ENCODE results near the gene LRP3.
"Not testable (repeated sequence)": the region's sequence is repeated elsewhere in the genome, so short reads cannot be mapped to it uniquely, and the experiment has no call there.

Gene LRP3

DNA sequence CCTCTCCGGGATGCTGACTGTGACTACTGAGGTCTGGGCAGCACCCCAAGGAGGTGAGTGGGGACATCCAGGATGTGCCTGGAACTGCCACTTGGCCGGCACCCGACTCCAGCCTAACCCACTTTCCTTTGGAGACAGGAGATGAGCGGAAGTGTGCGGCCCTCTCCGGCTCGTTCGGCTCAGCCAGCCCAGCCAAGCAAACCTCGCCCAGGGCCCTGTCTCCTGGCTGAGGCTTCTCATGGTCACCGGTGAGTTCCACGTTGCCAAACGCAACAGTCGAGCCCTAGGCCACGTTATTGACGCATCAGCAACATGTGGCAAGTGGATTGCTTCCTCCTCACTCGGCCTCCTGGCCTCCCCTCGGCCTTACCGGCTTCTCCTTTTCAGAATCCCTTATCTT lies 26.0 kb downstream of the LRP3 start:
- no peak for DNase-seq

DNA sequence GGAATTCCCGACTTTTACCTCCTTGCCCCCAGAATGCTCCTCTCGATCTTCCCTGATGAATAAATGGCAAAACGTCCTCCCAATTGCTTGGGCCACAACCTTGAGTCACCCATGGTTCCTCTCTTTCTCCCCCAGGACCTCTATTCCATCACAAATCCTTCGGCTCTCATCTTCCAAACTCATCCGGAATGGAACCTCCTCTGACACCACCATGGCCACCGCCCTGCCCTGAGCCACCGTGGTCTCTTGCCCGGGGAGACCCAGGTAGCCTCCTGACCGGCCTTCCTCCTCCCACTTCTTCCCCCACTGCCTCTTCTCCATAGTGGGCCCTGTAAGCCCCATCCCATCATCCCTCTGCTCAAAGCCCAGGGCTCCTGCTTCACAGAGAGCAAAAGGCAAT lies 26.6 kb downstream of the LRP3 start:
- DNase-seq: no peak

DNA sequence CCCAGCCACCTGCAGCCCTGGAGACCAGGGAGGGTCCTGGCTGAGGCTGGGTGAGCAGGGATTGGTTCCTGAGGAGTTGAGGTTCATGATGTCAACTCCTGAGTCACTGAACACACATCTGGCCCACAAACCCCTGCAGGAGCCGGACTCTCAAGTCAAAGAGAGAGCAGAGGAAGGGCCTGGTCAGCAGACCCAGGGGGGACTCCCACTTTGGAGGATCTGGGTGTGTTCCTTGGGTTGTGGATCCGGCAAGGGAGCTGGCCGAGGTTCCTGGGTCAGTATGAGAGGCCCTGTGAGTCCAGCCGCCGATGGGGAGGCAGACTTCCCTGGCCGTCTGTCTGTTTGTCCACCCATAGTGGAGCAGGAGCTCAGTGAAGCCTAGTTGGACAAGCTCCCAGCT lies 27.5 kb downstream of the LRP3 start:
- no peak for DNase-seq

DNA sequence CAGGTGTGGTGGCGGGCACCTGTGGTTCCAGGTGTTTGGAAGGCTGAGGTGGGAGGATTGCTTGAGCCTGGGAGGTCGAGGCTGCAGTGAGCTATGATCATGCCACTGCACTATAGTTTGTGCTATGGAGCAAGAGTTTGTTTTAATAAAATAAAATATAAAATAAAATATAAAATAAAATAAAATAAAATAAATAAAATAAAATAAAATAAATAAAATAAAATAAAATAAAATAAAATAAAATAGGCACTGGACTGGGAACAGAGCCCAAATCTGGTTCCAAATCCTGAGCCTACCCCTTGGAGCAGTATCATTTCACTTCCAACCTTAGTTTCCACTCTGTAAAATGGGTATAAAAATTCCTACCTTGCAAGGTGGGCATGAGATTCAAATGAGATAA lies 28.1 kb downstream of the LRP3 start:
- not testable (repeated sequence) for DNase-seq

DNA sequence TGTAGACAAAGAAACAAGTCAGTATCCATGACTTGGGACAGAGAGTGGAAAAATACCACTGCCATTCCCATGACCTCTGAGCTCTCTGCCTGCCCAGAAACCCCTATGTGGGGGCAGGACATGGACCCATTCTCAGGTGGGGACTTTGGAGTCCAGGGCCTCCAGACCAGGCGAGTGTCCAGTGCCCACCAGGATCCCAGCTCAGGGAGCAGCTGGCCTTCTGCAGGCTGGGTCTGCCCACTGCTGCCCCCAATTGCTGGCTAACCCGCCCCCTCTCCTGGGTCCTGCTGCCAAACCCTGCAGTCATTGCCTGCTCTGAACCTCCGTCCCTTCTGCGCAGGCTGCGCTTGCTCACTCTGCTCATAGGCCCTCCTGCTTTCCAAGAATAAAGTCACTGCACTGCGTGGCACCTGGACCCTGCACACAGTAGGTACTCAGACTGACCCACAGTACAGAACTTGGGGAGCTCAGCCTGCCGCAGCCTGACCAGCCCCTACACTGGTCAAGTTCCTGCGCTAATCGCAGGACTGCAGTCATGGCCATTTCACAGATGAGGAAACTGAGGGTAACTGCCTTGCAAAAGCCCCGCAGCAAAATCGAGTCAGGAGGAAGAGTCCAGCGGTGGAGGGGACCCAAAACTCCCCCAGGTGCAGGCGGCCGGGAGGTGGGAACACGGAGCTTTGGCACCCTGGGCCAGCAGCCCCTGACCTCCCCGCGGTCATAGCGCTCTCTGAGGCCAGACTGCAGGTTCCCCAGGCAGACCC lies 30.7 kb downstream of the LRP3 start:
- DNase-seq: no peak

DNA sequence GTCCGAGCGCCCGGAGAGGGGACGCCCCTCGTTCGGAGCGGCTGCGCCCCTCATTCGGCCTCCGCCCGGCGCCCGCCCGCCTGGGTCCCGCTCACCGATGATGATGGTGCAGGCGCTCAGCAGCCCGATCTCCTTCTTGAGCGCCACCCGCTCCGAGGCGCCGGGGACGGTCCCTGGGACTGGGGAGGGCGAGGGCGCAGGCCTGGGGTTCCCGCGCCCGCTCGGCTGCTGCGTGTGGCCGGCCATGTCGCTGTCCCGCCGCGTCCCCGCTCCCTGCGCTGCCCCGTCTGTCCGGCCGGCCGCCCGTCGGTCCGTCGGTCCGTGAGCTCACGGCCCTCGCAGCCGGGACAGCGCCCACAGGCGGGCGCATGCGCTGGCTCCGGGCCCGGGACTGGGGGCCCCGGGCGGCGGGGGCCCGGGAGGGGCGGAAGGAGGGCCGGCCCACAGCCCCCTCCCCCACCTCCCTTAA lies 31.4 kb downstream of the LRP3 start, which contains the start of gene SLC7A10:
Gene SLC7A10 (minus strand): TSS at position 393 of the 469 bp plus-strand sequence. CDS start 147 bp downstream, at position 246.
- DNase-seq: no peak

DNA sequence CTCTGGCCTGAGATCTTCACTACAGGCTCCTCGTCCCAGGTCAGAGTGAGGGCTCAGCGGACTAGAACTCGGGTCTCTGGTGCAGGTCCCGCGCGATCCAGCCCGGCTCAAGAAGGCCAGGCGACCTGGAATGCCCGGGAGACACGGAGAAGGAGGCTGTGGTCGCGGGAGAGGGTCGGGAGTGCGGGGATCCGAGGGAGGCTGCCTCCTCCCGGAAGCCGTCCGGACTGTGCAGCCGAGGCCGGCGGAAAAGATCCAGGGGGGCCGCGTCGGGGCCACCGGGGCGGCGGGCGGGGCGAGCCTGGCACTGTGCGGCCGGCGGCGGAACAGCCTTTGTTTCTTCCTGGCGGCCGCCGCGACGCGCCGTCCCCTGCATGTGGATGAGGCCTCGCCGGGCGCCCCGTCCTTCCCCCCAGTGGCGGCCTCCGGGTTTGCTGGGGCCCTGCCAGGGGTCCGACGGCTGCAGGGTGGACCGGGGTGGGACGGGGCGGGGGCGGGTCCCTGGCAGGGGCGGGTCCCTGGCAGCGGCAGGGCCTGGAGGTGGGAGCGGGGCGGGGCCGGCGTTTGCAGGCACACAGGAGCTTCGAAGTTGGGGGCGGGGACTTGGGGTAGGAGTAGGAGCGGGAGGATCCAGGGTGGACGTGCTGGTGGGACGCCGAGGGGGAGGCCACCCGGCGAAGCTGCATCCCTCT lies 32.6 kb downstream of the LRP3 start:
- no peak for DNase-seq

DNA sequence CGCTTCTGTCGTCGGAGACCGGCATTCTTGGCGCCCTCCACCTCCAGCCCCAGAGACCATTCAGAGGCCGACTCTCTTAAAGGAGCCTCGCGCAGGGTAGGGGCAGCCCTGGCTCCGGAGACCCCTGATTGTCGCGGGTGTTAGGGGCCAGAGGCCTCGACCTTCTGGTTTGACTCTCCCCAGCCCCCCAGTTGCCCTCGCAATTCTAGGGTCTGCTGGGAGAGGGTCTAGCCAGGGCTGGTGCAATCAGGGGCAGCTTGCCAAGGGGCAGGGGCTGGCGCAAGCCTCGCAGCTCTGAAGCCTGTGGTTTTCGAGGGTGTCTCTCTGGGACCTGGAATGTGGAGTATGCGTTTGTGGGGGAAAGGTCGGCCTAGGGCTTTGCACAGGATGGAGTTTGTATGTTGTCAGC lies 33.1 kb downstream of the LRP3 start:
- no peak for DNase-seq

DNA sequence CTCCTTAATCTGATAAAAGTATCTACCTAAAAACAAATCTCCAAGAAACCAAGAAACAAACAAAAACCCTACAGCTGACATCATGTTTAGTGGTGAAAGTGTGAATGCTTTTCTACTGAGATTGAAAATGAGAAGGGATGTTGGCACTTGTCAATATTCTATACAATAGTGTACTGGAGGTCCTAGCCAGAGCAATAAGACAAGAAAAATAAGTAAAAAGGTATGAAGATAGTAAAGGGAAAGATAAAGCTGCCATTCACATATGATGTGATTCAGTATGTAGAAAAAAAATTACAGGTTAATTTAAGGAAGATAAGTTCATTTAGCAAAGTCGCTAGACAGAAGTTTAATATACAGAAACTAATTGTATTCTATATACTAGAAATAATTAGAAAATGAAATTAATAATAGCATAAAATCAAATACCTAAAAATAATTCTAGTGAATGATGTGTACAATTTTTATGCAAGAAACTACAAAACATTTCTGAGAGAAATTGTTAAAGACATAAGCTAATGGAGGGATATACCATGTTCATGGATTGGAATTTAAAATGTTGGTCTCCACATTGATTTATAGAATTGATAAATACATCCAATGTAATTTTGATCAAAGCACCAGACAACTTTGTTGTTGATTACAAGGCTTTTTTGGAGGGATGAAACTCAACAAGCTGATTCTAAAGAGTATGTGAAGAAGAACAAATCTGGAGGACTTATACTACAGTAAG lies 33.9 kb downstream of the LRP3 start:
- DNase-seq: no peak

DNA sequence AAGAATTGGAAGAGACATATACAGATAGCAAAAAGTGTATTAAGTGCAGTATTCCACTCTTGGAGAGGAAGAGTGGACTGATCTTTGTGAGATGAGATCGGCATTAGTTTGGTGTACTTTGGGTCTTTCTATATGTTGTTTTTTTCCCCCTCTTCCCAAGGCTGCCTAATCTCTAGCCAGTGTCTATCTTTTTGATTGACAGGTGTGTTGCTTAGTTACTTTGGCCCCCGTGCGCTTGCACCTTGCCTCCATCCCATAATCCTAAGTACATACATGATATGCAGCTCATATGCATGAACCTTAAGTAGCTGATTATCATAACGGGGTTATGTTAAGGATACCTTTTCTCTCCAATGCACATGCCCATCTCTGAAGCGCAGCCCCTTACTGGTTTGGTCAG lies 35.8 kb downstream of the LRP3 start:
- DNase-seq: no peak

DNA sequence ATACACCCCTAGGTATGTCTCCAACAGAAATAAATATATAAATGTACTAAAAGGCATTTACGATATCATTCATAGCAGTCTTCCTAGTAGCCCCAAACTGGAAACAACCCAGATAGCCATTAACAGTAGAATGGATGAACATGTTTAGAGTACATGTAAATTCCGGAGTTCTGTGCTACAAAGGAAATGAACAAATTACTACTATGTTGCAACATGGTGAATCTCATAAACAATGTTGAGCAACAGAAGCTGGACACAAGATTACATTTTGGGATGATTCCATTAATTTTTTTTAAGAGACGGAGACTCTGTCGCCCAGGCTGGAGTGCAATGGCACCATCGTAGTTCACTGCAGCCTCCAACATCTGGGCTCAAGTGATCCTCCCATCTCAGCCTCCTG lies 37.4 kb downstream of the LRP3 start:
- no peak for DNase-seq

DNA sequence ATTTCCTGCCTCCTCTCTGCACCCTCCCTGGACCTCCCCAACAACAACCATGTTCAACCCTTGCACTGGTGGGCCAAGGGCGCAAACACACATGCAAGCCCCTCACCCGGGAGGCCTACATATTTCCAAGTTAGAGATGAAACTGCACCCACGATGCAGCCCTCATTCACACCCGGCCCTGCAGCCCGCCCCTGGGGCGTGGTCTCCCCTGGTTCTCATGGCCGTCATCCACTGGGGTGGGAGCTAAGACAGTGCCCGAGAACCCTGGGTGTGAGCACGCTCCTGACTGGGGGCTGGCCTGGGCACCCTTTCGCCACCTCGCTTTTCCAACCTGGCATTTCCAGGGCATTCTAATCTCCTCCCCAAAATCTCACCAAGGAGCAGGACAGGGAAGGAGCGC lies 38.5 kb downstream of the LRP3 start:
- DNase-seq: no peak

DNA sequence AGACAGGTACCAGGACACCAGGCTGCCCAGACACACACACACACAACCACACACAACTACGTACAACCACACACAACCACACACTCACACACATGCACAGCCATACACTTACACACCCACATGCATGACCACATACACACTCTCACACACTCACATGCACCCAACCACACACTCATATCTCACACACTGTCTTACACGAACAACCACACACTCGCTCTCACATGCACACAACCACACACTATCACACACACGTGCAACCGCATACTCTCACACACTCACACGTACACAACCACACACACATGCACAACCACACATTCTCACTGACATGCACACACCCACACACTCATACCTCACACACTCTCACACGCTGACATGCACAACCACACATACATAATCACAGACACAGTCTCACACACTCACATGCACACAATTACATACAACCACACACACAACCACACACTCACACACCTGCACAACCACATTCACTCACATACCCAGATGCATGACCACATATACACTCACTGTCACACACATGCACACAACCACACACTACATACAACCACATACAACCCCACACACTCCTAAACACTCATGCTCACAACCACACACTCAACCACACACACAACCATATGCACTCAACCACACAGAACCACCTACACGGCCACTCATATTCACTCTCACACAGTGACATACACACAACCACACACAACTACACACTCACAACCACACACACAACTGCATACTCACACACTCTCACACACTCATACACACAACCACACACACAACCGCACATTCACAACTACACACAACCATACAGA lies 39.1 kb downstream of the LRP3 start:
- DNase-seq: no peak

DNA sequence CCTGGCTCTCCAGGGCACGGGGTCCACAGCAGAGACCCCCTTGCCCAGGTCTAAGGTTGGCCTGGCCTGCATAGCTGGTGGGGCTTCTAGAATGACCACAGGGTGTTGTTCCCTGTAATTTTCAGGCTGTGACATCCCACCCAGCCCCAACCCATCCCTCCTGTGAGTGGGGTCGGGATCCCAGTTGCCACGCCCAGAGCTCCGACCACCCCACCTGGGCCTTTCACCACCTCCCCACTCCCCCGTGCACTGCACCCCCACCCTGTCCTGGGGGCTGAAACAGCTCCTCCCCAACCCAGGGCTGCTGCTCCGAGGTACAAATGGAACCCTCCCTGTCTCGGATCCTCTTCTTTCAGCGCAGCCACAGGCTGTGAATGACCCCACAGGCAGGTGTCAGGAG lies 40.0 kb downstream of the LRP3 start:
- no peak for DNase-seq

DNA sequence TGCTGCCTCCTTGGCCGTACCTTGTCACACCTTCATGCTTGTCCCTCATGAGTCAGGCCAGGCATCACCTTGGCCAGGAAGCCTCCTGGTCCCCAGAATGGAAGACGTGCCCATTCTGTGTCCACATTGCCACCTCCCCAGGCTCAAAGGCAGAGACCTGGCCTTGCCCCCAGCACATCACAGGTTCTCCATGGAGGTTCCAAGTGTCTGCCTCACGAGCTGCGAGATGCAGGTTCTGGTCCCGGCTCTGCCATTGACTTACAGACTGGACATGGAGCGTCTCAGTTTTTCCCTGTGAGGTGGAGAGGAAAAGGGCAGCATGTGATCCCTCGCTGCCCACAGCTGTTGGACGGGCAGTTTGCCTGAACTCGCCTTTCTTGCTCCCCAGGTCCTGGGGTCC lies 40.6 kb downstream of the LRP3 start:
- DNase-seq: no peak

DNA sequence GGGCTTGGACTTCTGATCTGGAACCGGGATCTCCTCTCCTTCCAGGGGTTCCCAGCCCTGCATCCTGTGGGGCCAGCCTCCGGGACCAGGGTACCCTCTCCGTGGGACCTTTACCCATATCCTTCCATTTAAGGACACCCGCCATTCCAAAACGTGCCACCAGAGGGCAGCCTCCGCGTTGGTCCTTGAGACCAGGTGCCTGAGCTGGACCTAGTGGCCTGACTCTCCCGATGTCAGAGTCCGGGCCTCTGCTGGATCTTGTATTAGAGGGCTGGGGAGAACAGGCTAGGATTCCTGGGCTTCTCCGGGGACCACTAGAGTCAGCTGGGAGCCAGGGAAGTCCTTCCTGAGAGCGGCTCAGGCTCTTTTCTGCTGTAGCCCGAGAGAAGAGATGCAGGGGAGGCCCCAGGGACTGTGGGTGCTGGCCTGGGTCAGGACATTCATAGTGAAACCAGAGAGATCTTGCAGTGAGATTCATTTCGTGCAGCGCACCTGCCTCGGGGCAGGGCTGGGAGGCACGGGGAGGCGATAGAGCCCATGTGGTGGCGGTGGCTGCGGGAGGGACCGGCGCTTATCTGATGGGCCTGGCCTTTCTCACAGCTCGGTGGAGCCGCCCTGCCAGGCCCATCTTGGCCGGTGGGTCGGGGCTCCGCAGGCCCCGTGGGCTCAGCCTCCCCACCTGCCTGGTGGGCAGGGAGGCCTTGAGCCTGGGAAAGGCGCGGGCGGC lies 41.3 kb downstream of the LRP3 start:
- peak; percentile 33 for DNase-seq

DNA sequence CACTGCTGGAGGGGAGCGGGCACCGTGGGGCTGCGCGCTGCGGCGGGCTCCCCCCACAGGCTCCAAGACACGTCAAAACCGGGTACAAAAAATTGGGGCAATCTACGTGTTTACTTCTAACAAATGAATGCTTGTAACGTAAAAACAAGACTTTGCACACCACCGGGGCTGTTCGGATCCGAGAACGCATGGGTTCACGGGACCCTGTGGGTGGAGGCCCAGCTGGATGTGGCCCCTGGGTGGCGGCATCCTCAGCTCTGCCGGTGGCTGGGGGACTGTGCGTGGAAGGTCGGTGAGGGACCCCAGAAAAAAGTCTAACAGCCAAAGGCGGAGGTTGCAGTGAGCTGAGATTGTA lies 41.8 kb downstream of the LRP3 start:
- no peak for DNase-seq

DNA sequence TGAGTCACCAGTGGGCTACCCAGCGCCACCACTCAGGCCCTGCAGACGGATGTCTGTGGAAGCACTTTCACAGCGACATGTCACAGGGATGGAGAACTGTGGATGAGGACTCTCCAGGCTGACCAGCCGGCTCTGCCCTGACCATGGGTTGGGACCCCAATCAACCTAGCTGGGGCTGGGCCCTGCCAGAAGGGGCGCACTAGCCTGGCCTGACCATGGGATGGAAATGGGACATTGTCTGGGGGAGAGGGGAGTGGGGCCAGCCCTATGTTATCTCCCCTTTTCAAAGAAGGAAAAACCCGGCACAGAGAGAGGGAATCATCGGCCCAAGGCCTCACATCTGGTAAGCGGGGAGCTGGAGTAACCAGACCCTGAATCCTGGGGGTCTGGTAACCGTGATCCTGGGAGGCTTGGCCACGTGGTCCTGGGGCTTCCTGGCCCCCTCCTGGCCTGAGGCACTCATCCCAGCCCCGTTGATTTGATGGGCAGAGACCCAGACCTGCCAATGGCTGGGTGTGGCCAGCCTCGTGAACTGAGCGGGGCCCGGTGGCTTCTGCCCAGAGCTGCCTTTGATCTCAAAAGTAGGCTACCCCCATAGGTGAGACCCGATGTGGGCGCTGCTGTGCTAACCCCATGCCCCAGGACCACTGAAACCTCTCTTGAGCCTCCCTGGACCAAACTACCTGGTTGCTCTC lies 42.7 kb downstream of the LRP3 start:
- DNase-seq: no peak

DNA sequence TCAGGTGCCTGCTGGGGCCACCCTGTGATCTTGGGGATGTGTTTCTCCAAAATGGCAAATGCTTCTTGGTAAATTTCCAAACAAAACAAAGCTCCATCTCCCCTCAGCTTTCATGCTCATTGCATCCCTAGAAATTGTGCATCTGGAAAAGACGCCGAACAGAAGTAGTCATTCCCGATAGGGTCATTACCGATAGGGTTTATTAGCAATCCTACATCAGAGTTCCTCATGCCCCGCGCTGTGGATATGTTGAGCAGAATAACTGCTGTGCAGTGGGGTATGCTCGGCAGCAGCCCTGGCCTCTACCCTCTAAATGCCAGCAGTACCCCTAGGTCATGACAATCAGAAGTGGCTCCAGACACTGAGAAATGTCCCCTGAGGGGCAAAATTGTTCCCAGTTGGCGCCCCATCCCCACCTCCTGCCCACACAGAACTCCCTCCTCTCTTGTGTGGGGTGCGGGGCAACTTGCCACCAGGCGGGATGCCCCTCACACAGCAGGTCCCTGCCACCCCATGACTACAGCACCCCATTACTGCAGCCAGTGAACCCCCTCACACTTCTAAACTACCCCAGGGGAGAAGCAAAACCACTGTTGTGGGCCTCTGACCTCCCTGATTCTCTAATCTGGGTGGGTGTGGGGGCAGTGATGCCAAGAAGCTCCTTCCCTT lies 44.5 kb downstream of the LRP3 start:
- DNase-seq: no peak

DNA sequence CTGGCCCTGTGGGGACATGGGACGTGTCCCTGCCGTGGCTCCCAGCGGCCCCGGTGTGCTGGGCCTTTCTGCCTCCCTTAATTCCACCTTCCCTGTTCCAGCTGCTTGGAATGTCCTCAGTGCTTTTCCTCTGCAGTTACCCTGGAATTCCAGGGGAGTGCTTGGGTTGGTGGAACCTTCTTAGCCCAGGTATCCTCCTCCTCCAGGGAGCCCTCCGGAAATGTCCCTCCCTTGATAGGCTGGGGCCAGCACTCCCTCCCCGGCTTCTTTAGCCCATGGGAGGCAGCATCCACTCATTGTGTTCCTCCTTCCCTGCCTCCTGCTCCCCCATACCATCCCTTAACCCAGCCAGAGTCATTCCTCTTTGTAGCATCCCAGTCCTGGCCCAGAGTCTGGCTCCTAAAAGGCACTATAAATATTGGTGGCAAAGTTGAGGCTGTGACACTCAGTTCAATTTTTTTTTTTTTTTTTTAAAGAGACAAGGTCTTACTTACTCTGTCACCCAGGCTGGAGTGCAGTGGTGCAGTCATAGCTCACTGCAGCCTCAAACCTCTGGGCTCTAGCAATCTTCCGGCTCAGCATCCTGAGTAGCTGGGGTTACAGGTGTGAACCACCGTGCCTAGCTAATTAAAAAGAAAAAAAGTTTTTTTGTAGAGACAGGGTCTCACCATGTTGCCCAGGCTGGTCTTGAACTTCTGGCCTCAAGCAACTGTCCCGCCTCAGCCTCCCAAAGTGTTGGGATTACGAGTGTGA lies 45.3 kb downstream of the LRP3 start:
- no peak for DNase-seq

Measured in GOT3 (cell line).